H7 (cell line): Measurements from ENCODE around the gene RNF41. TPM values are rescaled to one million over a fixed set of nuclear protein-coding genes. Genes with fewer than 3 reads are reported as not detected.
"Not testable (repeated sequence)": the region's sequence is repeated elsewhere in the genome, so short reads cannot be mapped to it uniquely, and the experiment has no call there.

ENCODE experiments used
- DNase-seq: peaks from one replicate; pipeline ENCODE4 v3.0.0; 2012
- H3K27me3 ChIP-seq: 2 replicates; pipeline ENCODE4 v1.6.0; 2011; ENCODE audit warnings: mild to moderate bottlenecking, low read length; ENCODE audit not compliant: control insufficient read depth, insufficient read depth
- H3K36me3 ChIP-seq: replicated peaks from 2 replicates; pipeline ENCODE4 v1.5.1; 2011; ENCODE audit warnings: low read length; ENCODE audit not compliant: control insufficient read depth, insufficient read depth
- H3K4me3 ChIP-seq: 2 replicates; pipeline ENCODE4 v1.5.1; 2011; ENCODE audit warnings: low read depth, mild to moderate bottlenecking, control low read depth, low read length, moderate library complexity; ENCODE audit not compliant: insufficient read depth
- total RNA-seq: library from RNA; depleted of rRNA; stranded (reverse); fragments of >200 nt; shearing (Covaris generic); gene quantifications from 2 replicates; pipeline ENCODE4 v1.2.3, GENCODE V29; 2014

The RNF41 gene
- total RNA-seq, 1 experiment from 2014 or later: 96.2 TPM

DNA sequence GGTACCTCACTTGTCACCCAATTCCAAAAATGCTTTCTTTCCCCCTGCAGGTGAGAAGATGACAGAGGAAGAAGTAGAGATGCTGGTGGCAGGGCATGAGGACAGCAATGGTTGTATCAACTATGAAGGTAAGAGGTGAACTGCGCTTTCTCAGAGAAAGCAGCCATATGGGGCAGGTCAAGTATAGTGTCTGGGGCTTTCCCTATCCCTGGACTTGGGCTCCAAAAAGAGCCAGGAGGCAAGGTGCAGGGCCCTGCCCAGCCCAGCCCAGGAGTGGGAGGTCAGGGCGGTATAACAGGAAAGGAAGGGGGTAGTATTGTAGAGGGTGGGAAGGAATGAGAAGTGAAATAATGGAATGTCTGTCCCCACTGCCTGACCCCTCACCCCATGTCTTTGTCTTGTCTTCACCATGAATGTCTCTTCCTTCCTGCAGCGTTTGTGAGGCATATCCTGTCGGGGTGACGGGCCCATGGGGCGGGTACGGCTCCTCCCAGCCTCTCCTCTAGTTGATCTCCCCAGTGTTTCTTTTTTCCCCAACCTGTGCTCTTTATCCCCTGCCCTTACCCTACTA is 61.4 kb downstream of the RNF41 start:
- peak overlapping the region; percentile 70 for H3K4me3 ChIP-seq
- H3K27me3 ChIP-seq: no peaks in the 10 kb centered on the region
- no peak for DNase-seq
- H3K36me3 ChIP-seq: peaks cover 46% of the 10 kb centered on the region

DNA sequence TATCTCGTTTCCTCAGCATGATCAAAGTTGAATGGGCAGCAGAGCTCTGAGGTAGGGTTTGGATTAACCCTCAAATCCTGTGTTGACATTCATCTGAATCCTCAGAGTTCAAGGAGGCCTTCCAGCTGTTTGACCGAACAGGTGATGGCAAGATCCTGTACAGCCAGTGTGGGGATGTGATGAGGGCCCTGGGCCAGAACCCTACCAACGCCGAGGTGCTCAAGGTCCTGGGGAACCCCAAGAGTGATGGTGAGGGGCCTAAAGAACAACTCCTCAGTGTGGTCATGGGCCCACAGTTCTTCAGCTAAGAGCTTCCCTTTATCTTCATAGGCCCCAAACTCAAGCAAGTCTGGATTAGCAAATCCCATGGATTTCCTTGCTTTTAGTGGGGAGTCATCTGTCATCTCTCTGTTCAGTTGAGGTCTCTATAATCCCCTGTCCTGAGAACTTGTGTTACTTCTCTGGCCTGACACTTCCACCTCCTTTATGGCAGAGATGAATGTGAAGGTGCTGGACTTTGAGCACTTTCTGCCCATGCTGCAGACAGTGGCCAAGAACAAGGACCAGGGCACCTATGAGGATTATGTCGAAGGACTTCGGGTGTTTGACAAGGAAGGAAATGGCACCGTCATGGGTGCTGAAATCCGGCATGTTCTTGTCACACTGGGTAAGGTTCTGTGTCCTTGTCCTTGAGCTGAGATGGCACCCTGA is 62.1 kb downstream of the RNF41 start:
- DNase-seq: no peak
- H3K4me3 ChIP-seq: peak overlapping the region; percentile 70
- peaks cover 44% of the 10 kb centered on the region for H3K36me3 ChIP-seq
- no peaks in the 10 kb centered on the region for H3K27me3 ChIP-seq

DNA sequence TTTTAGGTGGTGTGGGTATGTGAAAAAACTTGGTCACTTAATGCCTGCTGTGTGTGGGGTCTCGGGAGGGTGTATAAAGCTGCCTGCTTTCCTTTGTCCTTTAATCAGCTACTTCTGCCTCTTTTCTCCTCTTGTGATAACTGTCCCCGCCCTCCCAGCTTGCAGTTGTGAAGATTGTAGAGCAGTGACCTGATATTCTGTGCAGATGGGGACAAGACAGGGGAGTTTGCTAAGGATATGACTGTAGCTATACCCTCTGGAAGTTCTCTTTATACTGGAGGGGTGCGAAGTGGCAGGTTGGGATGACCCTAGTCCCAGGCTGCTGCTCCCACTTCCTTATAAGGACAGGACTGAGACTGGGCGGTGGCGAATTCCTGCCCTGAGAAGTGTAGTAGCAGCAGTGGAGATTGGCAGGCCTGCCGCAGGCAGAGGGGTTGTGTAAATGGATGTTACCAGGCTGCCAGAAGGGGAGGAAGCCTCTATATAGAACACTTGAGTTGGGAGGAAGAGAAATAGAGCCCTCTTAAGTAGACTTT is 62.7 kb downstream of the RNF41 start:
- Histone ChIP-seq H3K27me3 (no peaks in the 10 kb centered on the region), H3K4me3 (peak overlapping the region; percentile 70), H3K36me3 (peaks cover 43% of the 10 kb centered on the region)
- peak; percentile 76 for DNase-seq

DNA sequence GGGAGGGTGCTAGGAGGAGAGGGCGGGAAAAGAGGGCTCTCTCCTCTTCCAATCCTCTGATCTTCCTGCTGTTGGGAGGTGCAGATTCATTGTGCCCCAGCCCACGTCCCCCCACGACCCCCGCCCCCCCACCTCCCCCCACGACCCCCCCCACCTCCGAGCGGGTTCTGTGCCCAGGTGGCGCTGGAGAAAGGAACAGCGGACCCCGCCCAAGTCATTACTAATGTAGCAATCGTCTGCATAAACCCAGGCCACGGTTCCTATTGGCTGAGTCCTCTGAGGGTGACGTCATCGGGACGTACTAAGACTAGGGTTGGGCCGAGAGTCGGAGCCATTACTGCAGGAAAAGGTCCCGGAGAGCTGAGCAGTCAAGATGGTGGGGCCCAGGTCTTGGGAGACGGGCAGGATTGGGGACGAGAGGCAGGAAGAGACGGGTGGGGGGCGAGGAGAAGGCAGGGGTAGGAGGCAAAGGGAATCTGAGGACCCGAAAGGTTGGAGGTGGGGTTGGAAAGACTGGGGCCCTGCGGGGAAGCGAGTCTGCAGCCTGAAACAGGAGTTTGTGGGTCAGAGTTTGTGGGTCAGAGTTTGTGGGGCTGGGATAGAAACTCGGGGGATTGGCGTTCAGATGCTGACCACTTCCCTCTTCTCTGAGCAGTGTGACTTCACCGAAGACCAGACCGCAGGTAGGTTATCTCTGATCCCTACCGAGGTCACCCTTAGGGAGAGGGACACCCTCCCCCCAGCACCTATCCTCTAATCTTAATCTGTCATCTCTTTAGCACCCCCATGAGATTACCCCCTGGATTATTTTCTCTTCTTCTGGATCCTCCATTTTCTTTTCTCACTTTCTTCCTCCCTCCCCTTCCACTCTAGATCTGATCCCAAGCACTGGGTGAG is 63.4 kb downstream of the RNF41 start, which contains the start of gene MYL6:
Gene MYL6 (plus strand): TSS at position 331 of the 897 bp plus-strand sequence. CDS start 43 bp downstream, at position 374.
- H3K4me3 ChIP-seq: peak within 1 kb of the TSS; percentile 70
- H3K27me3 ChIP-seq: no peaks in the 10 kb centered on the region
- DNase-seq: peak; percentile 95
- H3K36me3 ChIP-seq: peaks cover 40% of the 10 kb centered on the region

DNA sequence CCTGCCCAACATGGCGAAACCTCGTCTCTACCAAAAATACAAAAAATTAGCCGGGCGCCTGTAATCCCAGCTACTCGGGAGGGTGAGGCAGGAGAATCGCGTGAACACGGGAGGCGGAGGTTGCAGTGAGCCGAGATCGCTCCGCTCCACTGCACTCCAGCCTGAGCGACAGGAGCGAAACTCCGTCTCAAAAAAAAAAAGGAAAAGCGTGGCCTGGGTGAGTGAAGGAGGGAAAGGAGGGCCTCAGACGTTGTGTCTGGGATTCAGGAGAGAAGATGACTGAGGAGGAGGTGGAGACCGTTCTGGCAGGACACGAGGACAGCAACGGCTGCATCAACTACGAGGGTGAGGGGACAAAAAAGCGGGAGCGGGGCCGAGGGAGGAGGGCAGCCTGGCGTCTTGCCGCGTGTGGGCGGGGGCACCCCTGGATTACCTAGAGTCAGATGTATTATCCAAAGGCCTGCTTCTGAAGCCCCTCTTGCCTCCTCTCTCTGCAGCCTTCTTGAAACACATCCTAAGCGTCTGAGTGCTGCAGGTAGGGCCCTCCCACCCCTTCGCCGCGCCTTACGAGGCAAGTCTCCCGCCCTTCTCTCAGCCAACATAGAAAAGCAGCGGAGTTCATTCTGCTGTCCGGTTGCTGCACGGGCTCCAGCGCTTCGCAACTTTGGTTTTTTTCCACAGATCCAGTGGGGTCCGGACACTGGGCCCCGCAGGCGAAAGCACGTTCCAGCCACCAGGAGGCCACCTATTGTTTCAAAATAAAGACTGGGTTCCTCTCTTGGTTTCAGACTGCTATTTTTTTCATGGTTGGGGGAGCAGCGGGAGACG is 64.3 kb downstream of the RNF41 start:
- H3K27me3 ChIP-seq: no peaks in the 10 kb centered on the region
- H3K4me3 ChIP-seq: peak overlapping the region; percentile 44
- peak; percentile 93 for DNase-seq
- H3K36me3 ChIP-seq: peaks cover 36% of the 10 kb centered on the region

DNA sequence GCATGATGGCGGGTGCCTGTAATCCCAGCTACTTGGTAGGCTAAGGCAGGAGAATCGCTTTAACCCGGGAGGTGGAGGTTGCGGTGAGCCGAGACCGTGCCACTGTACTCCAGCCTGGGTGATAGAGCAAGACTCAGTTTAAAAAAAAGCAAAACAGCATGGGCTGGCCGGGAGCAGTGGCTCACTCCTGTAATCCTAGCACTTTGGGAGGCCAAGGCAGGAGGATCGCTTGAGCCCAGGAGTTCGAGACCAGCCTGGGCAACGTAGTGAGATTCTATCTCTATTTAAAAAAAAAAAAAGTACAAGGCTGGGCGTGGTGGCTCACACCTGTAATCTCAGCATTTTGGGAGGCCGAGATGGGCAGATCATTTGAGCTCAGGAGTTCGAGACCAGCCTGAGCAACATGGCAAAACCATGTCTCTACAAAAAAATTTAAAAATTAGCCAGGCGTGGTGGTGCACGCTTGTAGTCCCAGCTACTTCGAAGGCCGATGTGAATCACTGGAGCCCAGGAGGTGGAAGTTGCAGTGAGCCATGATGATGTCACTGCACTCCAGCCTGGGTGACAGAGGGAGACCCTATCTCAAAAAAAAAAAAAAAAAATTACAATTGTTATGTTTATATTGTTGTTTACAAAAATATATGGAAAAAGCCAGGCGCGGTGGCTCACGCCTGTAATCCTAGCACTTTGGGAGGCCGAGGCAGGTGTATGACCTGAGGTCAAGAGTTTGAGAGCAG is 65.1 kb downstream of the RNF41 start:
- H3K27me3 ChIP-seq, DNase-seq: not testable (repeated sequence)
- H3K4me3 ChIP-seq: peak overlapping the region; percentile 44
- H3K36me3 ChIP-seq: peaks cover 31% of the 10 kb centered on the region

DNA sequence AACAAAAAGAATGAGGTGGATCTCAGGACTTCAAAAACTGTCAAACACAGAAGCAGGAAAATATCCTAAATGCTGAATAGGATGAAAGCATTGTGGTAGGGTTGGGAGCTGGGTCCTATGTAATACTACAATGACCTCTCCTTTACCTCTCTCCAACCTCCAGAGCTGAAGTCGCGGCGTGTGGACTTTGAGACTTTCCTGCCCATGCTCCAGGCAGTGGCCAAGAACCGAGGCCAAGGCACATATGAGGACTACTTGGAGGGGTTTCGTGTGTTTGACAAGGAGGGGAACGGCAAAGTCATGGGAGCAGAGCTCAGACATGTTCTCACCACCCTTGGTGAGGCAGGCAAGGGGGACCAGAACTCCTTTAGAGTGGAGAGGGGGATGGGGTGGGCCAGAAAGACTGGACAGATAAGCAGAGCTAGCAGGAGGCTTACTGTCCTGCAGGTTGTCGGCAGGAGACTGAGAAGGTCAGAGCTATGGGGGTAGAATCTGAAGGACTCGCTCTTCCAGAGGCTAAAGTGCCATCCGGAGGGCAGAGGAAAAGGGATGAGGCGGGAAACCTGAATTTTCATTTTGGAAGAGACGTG is 66.4 kb downstream of the RNF41 start:
- Histone ChIP-seq H3K4me3 (no peak overlapping the region), H3K36me3 (peaks cover 18% of the 10 kb centered on the region), H3K27me3 (no peaks in the 10 kb centered on the region)
- DNase-seq: no peak

DNA sequence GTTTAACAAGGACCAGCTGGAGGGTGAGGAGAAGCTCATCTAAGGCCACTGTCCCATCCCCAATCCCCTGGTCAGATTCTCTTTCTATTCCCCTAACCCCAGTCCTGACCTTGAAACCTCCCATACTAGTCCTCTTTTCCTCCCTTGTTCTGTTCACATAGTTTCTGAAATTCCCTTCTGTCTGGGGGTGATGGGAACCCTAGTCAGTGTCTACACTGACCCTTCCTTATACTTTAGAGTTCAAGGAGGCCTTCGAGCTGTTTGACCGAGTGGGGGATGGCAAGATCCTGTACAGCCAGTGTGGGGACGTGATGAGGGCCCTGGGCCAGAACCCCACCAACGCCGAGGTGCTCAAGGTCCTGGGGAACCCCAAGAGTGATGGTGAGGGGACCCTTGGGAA is 66.9 kb downstream of the RNF41 start:
- peaks cover 14% of the 10 kb centered on the region for H3K36me3 ChIP-seq
- H3K4me3 ChIP-seq: no peak overlapping the region

DNA sequence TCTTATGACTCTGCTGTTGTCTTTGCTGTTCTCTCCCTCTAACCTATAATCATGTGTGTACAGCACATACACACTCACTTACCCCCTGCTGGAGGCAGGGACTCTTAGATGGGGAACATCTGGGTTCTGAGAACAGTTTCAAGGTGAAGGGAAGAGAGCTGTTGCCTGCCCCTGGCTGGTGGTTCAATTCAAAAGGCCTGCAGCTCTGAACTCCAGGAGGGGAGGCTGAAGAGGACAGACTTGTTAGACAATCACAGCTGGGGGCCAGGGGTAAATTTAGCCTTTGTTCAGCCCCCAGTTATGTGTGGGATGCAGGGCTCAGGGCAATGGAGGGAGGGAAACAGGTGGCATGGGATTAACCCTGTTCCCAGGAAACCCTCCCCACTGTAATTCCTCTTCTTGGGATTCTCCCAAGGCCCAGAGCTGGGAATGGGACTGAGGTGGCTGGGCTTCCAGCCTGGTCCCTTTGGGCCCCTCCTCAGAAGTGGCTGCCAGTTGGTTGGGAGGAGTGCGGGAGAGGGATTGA is 67.4 kb downstream of the RNF41 start:
- Histone ChIP-seq H3K36me3 (peaks cover 9% of the 10 kb centered on the region), H3K27me3 (no peaks in the 10 kb centered on the region), H3K4me3 (no peak overlapping the region)
- DNase-seq: no peak

More for the DNA sequence above, 66.9 kb downstream of the RNF41 start:
- no peak for DNase-seq
- no peaks in the 10 kb centered on the region for H3K27me3 ChIP-seq

DNA sequence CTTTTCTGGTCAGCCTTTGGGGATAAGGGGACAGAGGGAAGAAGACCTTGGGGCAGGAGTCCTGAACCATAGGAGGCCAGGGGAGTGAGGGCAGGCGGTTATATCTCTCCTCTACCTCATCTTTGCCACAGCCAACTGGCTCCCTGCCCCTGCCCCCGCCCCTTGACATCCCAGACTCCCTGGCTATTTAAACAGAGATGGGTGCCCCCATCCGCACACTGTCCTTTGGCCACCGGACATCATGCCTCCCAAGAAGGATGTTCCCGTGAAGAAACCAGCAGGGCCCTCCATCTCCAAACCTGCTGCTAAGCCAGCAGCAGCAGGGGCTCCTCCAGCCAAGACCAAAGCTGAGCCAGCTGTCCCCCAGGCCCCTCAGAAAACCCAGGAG is 68.0 kb downstream of the RNF41 start:
- no peaks in the 10 kb centered on the region for H3K27me3 ChIP-seq
- peaks cover 7% of the 10 kb centered on the region for H3K36me3 ChIP-seq
- DNase-seq: no peak
- H3K4me3 ChIP-seq: no peak overlapping the region

DNA sequence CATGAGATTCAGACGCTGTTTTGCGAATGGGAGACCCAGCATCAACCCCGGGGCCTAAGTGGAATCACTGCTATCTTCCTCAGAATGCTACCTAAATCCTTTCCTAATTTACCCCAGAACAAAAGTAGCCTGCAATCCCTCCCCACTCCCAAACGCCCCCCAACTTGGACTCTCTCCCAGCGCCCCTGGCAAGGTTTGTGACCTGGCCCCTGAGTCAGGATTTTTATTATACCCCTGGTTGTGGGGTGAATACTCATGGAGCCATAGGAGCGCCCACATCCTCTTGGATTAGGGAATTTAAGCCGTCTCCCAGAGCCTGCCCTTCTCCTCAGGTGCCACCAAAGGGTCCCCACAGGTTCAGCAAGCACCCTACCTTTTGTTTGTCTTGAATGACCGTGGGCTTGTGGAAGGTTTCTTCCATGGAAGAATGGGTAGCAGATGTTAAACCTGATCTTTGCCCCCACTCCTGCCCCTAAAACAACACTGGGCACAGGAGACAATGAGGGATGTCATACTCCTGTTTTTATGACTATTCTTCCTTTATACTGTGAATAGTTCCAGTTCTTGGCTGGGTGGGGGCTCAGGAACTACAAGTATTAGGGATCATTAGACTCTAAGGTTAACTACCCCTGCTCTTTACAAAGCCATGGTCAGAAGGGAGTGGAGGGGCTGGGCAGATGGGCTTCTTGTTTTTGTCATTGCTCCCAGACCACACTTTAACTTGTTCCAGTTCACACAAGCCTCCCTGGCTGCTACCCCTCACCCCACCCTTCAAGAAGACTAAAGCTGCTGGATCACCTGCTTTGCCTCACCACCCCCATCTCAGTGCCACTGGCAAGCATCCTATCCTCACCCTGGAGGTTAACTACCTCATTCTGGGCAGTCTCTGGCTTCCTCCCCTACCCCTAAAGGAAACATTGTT is 68.7 kb downstream of the RNF41 start:
- peak overlapping the region; percentile 70 for H3K4me3 ChIP-seq
- H3K27me3 ChIP-seq: no peaks in the 10 kb centered on the region
- DNase-seq: no peak
- peaks cover 7% of the 10 kb centered on the region for H3K36me3 ChIP-seq
